Measurements from ENCODE around the gene PLXND1.

DNA sequence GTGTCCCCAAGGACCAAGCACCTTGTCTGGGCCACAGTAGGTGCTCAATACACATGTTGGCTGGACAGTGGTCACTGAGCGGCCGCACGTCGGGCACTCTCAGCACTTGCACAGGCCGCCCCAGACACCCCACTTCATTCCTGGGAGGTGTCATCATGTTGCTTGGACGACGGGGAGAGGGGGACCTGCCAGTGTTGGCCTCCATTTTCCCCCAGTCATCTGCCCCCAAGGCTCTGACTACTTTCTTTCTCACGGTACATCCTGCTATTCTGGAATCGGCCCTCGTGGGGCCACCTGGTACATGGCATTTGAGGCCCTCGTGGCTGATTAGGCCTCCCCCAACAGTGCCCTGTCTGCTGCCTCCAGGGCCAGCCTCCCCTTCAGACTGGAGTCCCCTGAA lies 79.2 kb downstream of the PLXND1 start:
- TF ChIP-seq, protein P1, sequence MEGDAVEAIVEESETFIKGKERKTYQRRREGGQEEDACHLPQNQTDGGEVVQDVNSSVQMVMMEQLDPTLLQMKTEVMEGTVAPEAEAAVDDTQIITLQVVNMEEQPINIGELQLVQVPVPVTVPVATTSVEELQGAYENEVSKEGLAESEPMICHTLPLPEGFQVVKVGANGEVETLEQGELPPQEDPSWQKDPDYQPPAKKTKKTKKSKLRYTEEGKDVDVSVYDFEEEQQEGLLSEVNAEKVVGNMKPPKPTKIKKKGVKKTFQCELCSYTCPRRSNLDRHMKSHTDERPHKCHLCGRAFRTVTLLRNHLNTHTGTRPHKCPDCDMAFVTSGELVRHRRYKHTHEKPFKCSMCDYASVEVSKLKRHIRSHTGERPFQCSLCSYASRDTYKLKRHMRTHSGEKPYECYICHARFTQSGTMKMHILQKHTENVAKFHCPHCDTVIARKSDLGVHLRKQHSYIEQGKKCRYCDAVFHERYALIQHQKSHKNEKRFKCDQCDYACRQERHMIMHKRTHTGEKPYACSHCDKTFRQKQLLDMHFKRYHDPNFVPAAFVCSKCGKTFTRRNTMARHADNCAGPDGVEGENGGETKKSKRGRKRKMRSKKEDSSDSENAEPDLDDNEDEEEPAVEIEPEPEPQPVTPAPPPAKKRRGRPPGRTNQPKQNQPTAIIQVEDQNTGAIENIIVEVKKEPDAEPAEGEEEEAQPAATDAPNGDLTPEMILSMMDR (IDR thresholded peaks at IDR 0.05) = no peak
- no peak for TF ChIP-seq POLR2A (IDR thresholded peaks at IDR 0.05)

Data from lower leg skin (tissue), 3 donors.